Stimulated activated naive CD4-positive, alpha-beta T cell treated with Interleukin-2 at 50 U/mL for 16 hours (primary cell): ENCODE results near the gene ARL4D.

Experiments used
- DNase-seq: peaks from one replicate; lab custom pipeline; 2025; lab: John Stamatoyannopoulos, UW

The ARL4D gene

GRCh38 chr17:43427362-43428043 is 28.7 kb downstream of the ARL4D start:
- no peak for DNase-seq

- DNase-seq: no peak
These were observed 29.7 kb downstream of the ARL4D start for GRCh38 chr17:43428524-43428923.

GRCh38 chr17:43430936-43431713 is 32.3 kb downstream of the ARL4D start:
- no peak for DNase-seq

- DNase-seq: no peak
These were observed 33.1 kb downstream of the ARL4D start for GRCh38 chr17:43431714-43432523.

GRCh38 chr17:43434902-43435319 is 36.1 kb downstream of the ARL4D start:
- no peak for DNase-seq

GRCh38 chr17:43437756-43438155 is 39.0 kb downstream of the ARL4D start:
- DNase-seq: no peak

- DNase-seq: no peak
These were observed 39.8 kb downstream of the ARL4D start for GRCh38 chr17:43438626-43439025.

- no peak for DNase-seq
These were observed 40.2 kb downstream of the ARL4D start for GRCh38 chr17:43439041-43439440.

- no peak for DNase-seq
These were observed 43.9 kb downstream of the ARL4D start for GRCh38 chr17:43442711-43443110.

GRCh38 chr17:43443381-43443780 is 44.6 kb downstream of the ARL4D start:
- no peak for DNase-seq

- no peak for DNase-seq
These were observed 45.6 kb downstream of the ARL4D start for GRCh38 chr17:43444223-43445008.

GRCh38 chr17:43445009-43445589 is 46.3 kb downstream of the ARL4D start:
- DNase-seq: no peak

GRCh38 chr17:43446773-43447172 is 48.0 kb downstream of the ARL4D start:
- no peak for DNase-seq

- DNase-seq: no peak
These were observed 50.1 kb downstream of the ARL4D start for GRCh38 chr17:43448720-43449469.

- no peak for DNase-seq
These were observed 50.9 kb downstream of the ARL4D start for GRCh38 chr17:43449470-43450248.
